Activated CD4-positive, alpha-beta T cell treated with anti-CD3 and anti-CD28 coated beads, Interleukin-10, Interleukin-2, amounts not matched to agents 100 ng/mL and 50 ng/mL, durations not matched to agents 16 hours and 8 hours (primary cell): ENCODE measurements around the gene CHPF.

Source experiments
- DNase-seq: peaks from one replicate; pipeline ENCODE4 v3.0.0-alpha.2; 2020

CHPF gene

DNA sequence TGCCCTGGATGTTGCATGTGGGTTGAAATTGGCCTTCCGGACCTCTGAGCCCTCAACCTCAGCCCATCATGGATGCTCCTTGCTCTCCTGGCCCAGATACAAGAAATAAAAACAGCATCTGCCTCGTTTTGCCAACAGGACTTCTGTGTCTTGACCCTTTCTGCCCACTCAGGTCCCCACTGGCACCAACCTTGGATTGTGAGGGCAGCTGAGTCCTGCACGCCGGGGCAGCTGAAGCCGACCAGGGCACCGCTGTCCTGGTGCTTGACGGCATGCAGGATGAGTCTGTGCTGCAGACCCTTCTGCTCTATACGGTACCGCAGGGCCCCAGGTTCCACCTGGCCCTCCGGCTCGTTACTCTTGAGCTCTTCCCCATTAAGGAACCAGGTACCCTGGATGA, 23.0 kb upstream of the CHPF start:
- DNase-seq: no peak

DNA sequence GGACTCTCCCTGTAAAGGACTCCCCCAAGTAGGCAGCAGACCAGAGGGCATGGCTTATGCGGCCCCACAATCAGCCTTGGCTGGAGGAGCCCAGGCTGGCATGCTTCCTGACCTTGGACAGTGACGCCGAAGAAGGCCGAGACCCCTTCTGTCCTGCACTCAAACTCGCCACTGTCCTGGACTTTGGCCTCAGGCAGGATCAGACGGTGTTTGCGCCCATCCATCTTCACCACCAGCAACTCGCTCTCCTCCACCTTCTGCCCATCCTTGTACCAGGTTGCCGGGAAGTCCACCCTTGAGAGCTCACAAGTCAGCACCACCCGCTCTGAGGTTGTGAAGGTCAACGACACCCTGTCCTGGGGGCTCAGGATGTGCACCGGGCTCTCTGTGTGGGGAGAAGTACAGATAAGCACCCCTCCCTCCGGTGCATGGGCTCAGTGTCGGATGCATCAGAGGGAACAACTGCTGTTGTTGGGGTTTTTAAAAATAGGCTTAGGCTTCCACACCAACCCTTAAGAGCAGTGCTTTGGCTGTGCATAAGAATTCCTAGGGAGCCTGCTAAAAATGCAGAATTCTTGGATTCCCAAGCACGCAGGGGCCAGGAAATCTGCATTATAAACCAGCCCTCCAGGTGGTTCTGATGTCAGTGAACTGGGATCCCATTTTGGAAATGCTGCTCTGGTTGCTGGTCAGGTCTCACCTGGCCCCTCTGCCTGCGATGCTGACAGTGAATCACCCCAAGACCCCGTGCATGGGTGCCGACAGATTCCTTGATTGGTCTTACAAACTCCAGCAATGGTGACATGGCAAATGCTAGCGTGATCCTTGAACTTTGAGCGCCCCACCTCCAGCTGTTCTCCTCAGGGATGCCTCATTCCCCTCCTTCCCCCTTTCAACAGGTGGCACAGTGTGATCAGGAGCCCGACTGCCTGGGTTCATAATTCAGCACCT, 21.8 kb upstream of the CHPF start:
- DNase-seq: no peak

GRCh38 chr2:219563271-219563928, 19.8 kb upstream of the CHPF start:
- DNase-seq: no peak

DNA sequence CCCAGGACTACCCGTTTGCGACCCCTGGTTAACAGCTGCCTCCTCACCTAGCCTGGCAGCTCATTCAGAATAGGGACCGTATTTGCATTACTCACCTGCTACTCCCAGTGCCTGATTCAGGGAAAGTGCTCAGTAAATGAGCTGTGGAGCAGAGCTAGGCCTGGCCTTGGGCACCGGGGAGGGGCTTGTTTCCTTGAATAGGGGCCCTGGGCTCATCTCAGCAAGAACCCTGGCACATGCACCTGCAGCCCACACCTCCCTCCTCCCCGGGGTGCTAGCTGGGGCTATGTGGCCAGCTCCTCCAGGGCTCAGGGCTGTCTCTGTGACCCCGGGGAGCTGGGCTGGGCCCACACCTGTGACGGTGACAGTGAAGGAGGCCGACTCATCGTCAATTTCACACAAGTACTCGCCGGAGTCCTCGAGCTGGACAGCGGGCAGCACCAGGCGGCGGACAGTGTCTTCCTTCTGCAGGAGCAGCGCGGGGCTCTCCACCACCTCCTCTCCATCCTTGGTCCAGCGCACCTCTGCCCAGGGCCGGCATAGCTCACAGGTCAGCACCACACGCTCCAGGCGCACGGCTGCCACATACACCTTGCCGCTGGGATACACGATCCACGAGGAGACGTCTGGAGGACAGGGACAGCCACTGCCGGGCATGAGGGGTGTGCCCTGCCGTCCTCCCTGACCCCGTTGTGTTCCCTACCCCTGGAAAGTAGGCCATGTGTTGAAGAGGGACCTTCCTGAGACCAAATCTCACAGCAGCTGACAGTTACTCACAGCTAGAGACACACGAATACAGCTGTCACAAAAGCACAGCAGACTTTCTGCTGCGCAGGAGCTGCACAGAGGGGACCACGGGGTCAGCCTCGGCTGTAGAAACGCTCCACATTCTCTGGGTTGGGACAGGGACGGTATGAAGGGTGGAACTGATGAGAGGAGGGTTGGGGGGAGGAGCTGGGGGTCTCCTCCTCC, 18.7 kb upstream of the CHPF start:
- no peak for DNase-seq

- DNase-seq: no peak
Observed at GRCh38 chr2:219561179-219562048, 17.8 kb upstream of the CHPF start.

GRCh38 chr2:219560893-219561178, 17.2 kb upstream of the CHPF start:
- DNase-seq: no peak

DNA sequence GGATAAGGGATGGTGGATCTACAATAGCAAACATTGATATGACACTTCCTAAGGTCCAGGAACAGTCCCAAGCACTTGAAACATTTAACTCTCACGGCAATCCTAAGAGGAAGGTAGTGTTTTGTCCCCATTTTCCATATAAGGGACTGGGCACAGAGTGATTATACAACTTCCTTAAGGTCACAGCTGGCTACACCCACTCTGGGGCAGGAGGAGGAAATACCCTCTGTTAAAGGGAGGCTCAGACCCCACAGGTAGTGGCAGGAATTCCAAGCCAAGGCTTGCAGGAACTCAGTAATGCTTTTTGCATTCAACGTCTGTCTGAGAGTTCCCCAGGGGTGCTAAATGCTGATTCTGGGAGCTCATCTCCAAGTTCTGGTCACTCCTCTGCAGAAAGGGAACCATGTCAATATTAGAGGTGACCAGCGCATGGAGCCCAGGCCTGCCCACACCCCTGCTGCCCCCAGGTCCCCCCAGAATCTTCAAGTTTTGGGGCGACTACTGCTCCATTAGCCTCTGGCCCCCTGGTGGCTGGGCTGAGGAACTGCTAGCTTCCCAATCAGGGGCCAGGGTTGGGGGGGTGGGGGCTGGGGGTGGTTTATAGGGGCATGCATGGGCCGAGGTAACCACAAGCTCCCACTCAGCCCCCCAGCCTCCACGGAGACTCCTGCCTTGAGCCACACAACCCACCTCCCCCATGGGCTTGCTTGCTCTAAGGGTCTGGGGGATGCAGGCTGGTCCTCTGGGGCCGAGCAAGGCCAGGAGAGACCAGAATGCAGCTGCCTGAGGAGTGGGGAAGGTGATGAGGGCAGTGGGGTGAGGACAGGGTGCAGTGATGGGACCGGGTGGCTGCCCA, 16.7 kb upstream of the CHPF start:
- DNase-seq: no peak

GRCh38 chr2:219559156-219559915, 15.7 kb upstream of the CHPF start:
- DNase-seq: no peak

DNA sequence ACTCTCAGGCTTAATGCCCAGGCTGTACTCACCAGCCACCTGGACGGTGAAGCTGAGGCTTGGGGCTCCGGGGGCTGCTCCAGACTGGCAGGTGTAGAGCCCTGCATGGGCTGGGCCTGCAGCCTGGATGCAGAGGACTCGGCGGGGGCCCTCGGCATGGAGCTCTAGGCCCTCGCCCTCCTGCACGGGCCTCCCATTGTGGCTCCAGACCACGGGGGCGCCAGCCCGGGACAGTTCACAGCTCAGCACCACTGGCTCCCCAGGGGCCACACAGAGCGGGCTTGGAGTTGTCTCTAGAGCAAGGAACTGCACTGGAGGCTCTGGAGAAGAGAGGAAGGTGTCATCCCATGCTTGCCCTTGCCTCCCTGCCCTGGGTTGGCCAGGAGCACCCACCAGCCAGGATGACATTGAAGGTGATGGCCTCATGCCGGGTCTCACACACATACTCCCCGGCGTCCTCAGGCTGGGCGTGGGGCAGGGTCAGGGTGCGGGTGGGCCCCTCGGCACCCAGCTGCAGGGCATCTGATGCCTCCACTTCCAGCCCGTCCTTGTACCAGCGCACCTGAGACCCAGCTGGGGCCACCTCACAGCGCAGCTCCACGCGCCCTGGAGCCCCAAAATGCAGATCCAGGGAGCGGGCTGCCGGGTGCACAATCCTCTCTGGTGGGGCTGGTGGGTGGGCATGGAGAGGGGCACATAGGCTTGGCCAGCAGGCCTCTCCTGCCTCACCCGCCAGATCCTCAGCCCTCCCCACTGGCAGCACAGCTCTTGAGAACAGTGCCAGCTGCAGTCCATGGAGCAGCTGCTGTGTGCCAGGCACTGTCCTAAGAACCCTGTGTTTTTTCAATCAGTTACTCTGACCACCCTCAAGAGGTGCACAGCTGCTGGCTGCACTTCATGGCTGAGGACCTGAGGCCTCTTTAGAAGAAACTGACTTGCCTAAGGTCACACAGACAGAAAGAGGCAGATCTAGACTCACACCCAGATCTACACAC, 14.5 kb upstream of the CHPF start:
- no peak for DNase-seq

DNA sequence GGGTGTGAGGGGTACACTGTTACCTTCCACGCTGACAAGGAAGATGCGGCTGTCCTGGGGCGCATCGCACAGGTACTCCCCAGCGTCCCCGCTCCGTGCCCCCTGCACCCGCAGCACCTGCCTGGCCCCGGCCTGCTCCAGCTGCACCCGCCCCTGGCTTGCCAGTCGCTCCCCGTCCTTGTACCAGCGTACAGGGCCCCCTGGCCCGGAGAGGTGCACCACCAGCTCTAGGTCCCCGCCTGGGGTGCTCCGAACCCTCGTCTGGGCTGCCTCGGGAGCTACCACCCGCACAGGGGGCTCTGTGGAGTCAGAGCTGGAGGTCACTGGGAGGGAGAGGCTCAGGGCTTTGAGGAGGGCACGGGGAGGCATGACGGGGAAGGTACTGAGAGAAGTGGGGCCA, 13.7 kb upstream of the CHPF start:
- no peak for DNase-seq

DNA sequence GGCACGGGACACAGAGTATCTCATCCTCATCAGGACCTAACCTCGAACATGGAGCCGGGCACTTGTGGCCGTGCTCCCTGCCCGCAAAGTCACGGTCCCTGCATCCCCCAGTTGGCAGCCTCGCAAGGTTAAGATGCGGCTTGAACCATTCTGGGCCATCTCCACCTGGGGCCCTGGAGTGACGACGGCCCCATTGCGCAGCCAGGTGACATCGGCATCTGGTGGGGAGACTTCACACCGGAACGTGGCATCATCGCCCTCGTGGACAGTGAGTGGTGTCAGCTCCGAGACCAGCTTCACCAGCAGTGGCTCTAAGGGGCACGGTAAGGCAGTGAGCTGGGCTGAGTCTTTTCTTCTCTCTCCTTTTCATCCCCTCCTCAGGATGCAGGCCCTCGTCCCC, 12.8 kb upstream of the CHPF start:
- no peak for DNase-seq

DNA sequence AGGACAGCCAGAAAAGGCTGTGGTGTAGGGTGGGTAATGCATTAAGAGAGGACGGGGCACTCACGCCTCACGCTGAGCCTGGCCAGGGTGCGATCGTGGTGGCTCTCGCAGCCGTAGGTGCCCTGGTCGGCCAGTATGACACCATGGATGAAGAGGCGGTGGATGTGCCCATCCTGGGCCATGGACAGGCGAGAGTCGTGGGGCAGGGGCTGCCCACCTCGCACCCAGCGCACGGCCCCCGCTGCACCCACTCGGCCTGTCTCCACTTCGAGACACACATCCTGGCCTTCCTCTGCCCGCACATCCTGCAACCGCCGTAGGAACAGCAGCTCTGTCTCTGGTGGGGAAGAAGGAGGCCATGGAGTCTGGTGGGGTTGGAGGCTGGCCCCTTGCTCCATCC, 12.3 kb upstream of the CHPF start:
- DNase-seq: no peak

DNA sequence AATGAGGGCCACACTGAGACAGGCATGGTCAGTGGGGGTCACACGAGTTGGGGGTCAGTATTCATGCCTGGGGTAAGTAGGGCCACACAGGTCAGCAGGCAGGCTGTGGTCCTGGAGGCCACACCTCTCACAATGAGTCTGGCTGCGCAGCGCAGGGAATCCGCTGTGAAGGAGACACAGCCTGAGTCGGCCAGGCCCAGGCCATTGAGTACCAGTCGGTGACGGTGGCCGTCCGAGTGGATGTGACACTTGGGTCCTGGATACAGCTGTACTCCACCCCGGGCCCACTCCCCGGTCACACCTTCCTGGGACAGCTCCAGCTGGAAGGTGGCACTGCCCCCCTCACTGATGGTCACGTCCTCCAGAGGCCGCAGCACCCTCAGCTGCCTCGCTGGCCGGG, 10.7 kb upstream of the CHPF start:
- no peak for DNase-seq

- DNase-seq: no peak
Observed at GRCh38 chr2:219553463-219553963, 9.9 kb upstream of the CHPF start.

- no peak for DNase-seq
Observed at GRCh38 chr2:219553168-219553417, 9.5 kb upstream of the CHPF start.

GRCh38 chr2:219552382-219553167, 9.0 kb upstream of the CHPF start:
- DNase-seq: peak; percentile 80

DNA sequence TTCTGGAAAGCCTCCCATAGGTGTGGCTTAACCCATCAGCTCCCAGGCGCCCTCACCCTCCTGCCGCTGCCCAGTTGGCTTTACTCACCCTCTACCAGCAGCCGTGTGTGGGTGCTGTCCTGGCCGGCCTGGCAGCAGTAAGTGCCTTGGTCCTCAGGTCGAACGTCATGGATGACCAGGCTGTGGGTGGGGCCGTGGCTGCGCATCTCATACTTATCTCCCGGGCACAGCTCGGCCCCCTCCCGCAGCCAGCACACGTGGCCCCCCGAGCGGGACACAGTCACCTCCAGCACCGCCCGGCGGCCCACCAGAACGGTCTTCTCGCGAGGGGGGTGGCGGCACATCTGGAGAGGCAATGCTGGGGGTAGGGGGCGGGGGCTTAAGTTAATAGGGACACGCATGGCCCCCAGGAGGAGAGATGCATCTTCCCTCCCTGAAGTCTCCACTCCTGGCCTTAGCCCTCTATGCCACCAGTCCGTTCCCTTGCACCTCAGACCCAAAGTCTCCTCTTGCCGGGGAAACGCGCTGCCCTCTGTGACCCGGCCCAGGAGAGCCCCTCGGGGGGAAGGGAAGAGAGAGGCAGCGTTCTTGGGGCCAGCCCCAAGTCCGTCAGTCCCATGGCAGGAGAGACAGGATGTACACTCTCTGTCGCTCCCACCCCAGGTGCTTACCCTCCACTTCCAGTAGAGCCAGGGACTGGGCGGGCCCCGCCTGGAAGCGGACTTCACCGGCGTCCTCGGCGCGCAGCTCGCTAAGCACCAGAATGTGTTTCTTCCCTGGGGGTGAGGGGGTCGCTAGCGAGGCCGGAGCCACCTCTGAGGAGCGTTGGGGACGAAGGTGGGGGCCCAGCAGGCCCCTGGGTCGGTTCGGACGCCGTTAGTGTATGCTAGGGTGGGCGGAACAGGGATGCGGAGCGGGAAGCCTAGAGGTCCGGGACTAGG, 8.1 kb upstream of the CHPF start:
- DNase-seq: peak; percentile 5
